Measurements from ENCODE around the gene CSRP2. TPM values are rescaled to one million over a fixed set of nuclear protein-coding genes. Genes with fewer than 3 reads are reported as not detected.

The CSRP2 gene
- 185 TPM for total RNA-seq (ENCODE audit: unreplicated experiment)
- long read RNA-seq, transcript CSRP2-201 (6 exons, 943 nt), result major isoform, 115 of 137 reads
- long read RNA-seq, transcript CSRP2-202 (6 exons, 754 nt), result minor isoform, 10 of 137 reads
- long read RNA-seq, partial matches to known transcripts, result 2 of 137 reads
- long read RNA-seq, other reads (novel, unspliced or antisense), result 6 of 137 reads

- Mint-ChIP-seq H3K27me3 (ENCODE audit: unreplicated experiment) (peaks cover 5% of the 10 kb centered on the region), H3K27ac (ENCODE audit: unreplicated experiment) (peak within 1 kb of the TSS; percentile 97), H3K9me3 (ENCODE audit: unreplicated experiment) (no peaks in the 10 kb centered on the region), H3K36me3 (ENCODE audit: low read depth, unreplicated experiment) (peaks cover 20% of the 10 kb centered on the region), H3K4me3 (ENCODE audit: unreplicated experiment) (peak within 1 kb of the TSS; percentile 96), H3K4me1 (ENCODE audit: unreplicated experiment) (peaks cover 45% of the 10 kb centered on the region)
- DNase-seq (ENCODE audit: low spot score), result peak; percentile 96
- no peak for TF ChIP-seq CTCF (IDR thresholded peaks at IDR 0.05; ENCODE audit: unreplicated experiment)
Observed at GRCh38 chr12:76878899-76879709, at the start of gene CSRP2. Gene CSRP2 (minus strand): TSS chr12:76879019. CDS start chr12:76866260, 12,759 bp downstream.

- H3K4me1 Mint-ChIP-seq (ENCODE audit: unreplicated experiment), result peaks cover 8% of the 10 kb centered on the region
- no peaks in the 10 kb centered on the region for H3K36me3 Mint-ChIP-seq (ENCODE audit: low read depth, unreplicated experiment)
- H3K9me3 Mint-ChIP-seq (ENCODE audit: unreplicated experiment), result no peaks in the 10 kb centered on the region
- peak; percentile 73 for TF ChIP-seq CTCF (IDR thresholded peaks at IDR 0.05; ENCODE audit: unreplicated experiment)
- no peak overlapping the region for H3K27ac Mint-ChIP-seq (ENCODE audit: unreplicated experiment)
- H3K27me3 Mint-ChIP-seq (ENCODE audit: unreplicated experiment), result peaks cover 2% of the 10 kb centered on the region
- peak; percentile 74 for DNase-seq (ENCODE audit: low spot score)
- no peak overlapping the region for H3K4me3 Mint-ChIP-seq (ENCODE audit: unreplicated experiment)
Observed at GRCh38 chr12:76927170-76927784, 48.5 kb upstream of the CSRP2 start.

- peaks cover 2% of the 10 kb centered on the region for H3K27me3 Mint-ChIP-seq (ENCODE audit: unreplicated experiment)
- no peak for DNase-seq (ENCODE audit: low spot score)
- peaks cover 18% of the 10 kb centered on the region for H3K4me1 Mint-ChIP-seq (ENCODE audit: unreplicated experiment)
- no peak for TF ChIP-seq CTCF (IDR thresholded peaks at IDR 0.05; ENCODE audit: unreplicated experiment)
- H3K4me3 Mint-ChIP-seq (ENCODE audit: unreplicated experiment), result no peak overlapping the region
- no peaks in the 10 kb centered on the region for H3K9me3 Mint-ChIP-seq (ENCODE audit: unreplicated experiment)
- no peak overlapping the region for H3K27ac Mint-ChIP-seq (ENCODE audit: unreplicated experiment)
- H3K36me3 Mint-ChIP-seq (ENCODE audit: low read depth, unreplicated experiment), result no peaks in the 10 kb centered on the region
Observed at GRCh38 chr12:76925135-76925534, 46.3 kb upstream of the CSRP2 start.

GRCh38 chr12:76922866-76923265 is 44.0 kb upstream of the CSRP2 start:
- no peak overlapping the region for H3K27ac Mint-ChIP-seq (ENCODE audit: unreplicated experiment)
- H3K36me3 Mint-ChIP-seq (ENCODE audit: low read depth, unreplicated experiment), result no peaks in the 10 kb centered on the region
- no peak for TF ChIP-seq CTCF (IDR thresholded peaks at IDR 0.05; ENCODE audit: unreplicated experiment)
- no peak overlapping the region for H3K4me3 Mint-ChIP-seq (ENCODE audit: unreplicated experiment)
- H3K9me3 Mint-ChIP-seq (ENCODE audit: unreplicated experiment), result no peaks in the 10 kb centered on the region
- no peak for DNase-seq (ENCODE audit: low spot score)
- peaks cover 2% of the 10 kb centered on the region for H3K27me3 Mint-ChIP-seq (ENCODE audit: unreplicated experiment)
- peaks cover 24% of the 10 kb centered on the region for H3K4me1 Mint-ChIP-seq (ENCODE audit: unreplicated experiment)
